ENCODE measurements around the gene STEAP2. TPM values are rescaled to one million over a fixed set of nuclear protein-coding genes. Genes with fewer than 3 reads are reported as not detected.

STEAP2 gene
- total RNA-seq, 1 experiment from 2014 or later = 0.68 TPM

DNA sequence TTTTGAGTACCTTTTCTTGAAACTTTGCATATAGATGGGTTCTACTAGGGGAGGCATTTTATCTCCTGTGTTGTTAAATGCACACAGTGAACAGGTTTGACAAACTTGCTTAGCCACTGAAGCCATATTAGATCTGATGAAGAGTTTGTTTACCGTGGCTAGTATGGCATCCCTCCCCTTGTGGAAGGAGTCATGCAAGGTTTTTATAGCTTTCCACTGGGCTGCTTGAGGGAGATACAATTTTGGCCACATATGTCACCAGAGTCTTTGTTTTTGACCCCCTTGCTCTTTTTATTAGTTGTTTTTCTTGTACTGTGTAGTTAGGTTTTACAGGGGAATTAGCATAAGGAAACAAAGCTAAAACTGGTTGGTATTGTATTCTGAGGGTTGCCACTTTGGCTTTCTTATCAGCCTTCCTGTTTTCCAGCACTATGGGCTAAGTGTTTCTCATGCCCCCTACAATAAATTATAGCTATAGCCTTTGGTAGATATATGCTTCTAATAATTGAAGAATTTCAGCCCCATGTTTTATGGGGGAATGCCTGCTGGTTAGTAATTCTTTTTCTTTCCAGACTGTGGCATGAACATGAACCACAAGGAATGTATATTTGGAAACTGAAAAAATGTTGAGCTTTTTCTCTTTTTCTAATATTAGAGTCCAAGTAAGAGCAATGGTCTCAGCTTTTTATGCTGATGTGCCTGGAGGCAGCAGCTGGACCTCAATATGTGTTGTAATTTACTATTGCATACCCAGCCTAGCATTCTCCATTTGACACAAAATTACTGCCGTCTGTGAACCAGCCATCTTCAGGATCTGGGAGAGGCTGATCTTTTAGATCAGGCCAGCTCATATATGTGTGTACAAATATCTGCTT, 18.4 kb upstream of the STEAP2 start:
- Mint-ChIP-seq H3K9me3 (ENCODE audit: unreplicated experiment) (no peaks in the 10 kb centered on the region), H3K27ac (ENCODE audit: low read depth, unreplicated experiment) (no peak overlapping the region), H3K27me3 (ENCODE audit: insufficient read depth, unreplicated experiment) (no peaks in the 10 kb centered on the region), H3K4me3 (ENCODE audit: unreplicated experiment) (no peak overlapping the region), H3K36me3 (ENCODE audit: insufficient read depth, unreplicated experiment) (no peaks in the 10 kb centered on the region), H3K4me1 (ENCODE audit: insufficient read depth, unreplicated experiment) (no peaks in the 10 kb centered on the region)
- intact Hi-C loops (cut with micrococcal nuclease) = no loop called here
- no peak for DNase-seq (ENCODE audit: unreplicated experiment)
- ChIA-PET CTCF (interaction anchor here (0.5 to 2.1 kb wide), 7 partner anchors 10 to 235 kb away, joined by 3 to 10 read pairs (median 4); partner anchors contain the start of gene STEAP2), POLR2A (interaction anchor here (0.6 to 0.7 kb wide), 2 partner anchors 15 to 247 kb away, joined by 3 read pairs; no protein-coding TSS in a partner anchor)
- BruUV-seq (replicated peaks) = no TSS peak
- TF ChIP-seq, protein P1, sequence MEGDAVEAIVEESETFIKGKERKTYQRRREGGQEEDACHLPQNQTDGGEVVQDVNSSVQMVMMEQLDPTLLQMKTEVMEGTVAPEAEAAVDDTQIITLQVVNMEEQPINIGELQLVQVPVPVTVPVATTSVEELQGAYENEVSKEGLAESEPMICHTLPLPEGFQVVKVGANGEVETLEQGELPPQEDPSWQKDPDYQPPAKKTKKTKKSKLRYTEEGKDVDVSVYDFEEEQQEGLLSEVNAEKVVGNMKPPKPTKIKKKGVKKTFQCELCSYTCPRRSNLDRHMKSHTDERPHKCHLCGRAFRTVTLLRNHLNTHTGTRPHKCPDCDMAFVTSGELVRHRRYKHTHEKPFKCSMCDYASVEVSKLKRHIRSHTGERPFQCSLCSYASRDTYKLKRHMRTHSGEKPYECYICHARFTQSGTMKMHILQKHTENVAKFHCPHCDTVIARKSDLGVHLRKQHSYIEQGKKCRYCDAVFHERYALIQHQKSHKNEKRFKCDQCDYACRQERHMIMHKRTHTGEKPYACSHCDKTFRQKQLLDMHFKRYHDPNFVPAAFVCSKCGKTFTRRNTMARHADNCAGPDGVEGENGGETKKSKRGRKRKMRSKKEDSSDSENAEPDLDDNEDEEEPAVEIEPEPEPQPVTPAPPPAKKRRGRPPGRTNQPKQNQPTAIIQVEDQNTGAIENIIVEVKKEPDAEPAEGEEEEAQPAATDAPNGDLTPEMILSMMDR (IDR thresholded peaks at IDR 0.05; ENCODE audit: unreplicated experiment) = no peak

DNA sequence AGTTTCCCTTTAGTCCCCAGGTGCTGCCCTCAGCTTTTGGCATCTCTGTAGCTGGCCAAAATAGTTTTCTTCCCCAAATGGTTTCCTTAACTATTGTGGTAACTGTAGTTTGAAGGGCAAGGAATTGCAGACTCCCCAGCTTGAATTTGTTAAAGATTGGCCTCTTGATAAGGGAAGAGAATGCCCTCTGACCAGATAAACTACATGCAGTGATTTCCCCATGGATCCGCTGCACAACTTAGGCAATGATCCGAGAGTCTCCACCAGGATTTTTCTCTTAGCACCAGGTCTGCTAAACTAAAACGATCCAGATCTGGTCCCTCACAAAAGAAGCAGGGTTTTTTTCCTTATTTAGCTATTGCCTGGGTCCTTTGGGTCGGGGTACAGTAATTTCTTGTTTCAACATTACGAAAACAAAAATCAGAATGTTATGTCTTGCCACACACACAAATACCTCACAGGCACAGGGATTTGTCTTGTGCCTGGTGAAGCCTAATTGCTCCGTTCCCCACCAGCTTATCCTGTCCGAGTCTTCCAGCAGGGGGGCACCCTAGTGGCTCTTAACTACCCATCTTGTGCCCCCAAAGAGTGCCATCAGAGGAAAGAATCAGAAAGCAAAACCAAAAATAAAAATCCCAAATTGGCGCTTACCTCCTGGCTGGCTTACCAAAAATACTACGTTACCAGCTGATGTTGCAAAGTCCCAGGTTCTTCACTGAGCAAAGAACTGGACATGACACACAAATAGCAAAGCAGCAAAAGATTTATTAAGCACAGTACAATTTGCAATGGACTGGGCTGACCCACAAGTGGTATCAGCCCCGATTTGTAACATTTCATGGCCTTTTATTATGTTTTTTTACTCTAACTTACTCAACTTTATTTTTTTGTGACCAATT, 16.4 kb upstream of the STEAP2 start:
- intact Hi-C loops (cut with micrococcal nuclease) = no loop called here
- Mint-ChIP-seq H3K4me1 (ENCODE audit: insufficient read depth, unreplicated experiment) (no peaks in the 10 kb centered on the region), H3K9me3 (ENCODE audit: unreplicated experiment) (no peaks in the 10 kb centered on the region), H3K27me3 (ENCODE audit: insufficient read depth, unreplicated experiment) (no peaks in the 10 kb centered on the region), H3K36me3 (ENCODE audit: insufficient read depth, unreplicated experiment) (no peaks in the 10 kb centered on the region), H3K4me3 (ENCODE audit: unreplicated experiment) (no peak overlapping the region), H3K27ac (ENCODE audit: low read depth, unreplicated experiment) (no peak overlapping the region)
- ChIA-PET POLR2A (no interaction called here), CTCF (interaction anchor here (0.7 to 1.2 kb wide), 6 partner anchors 9 to 208 kb away, joined by 3 to 6 read pairs (median 3); partner anchors contain the start of genes CLDN12 and STEAP2)
- TF ChIP-seq, protein P1 (IDR thresholded peaks at IDR 0.05; ENCODE audit: unreplicated experiment) = no peak
- BruUV-seq (replicated peaks) = no TSS peak
- DNase-seq (ENCODE audit: unreplicated experiment) = no peak

DNA sequence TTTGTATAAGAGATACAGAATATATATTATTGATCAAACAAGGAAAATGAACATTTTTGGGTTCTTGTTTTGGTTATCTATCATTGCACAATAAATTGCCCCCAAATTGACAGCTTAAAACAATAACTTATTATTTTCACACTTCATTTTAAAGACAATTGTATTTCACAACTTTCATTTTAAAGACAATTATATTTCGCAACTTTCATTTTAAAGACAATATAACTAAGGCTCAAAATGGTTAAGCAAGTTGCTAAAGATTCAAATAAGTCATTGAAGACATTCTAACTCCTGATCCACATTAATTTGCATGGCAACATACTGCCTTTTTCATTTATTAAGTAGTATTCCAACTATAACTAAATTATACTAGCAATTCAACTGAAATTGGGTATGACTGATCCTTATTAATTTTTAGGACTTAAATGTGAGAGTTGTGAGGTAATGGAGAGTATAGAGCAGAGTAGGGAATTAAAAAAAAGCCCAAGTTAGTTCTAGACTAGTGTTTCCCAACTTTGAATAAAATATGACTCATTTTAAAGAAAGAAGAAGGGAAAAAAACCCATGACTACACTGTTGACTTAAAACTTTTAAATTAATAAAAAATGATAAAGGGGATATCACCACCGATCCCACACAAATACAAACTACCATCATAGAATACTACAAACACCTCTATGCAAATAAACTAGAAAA, 9.9 kb upstream of the STEAP2 start:
- Mint-ChIP-seq H3K36me3 (ENCODE audit: insufficient read depth, unreplicated experiment) (no peaks in the 10 kb centered on the region), H3K27me3 (ENCODE audit: insufficient read depth, unreplicated experiment) (no peaks in the 10 kb centered on the region), H3K4me3 (ENCODE audit: unreplicated experiment) (no peak overlapping the region), H3K27ac (ENCODE audit: low read depth, unreplicated experiment) (no peak overlapping the region), H3K4me1 (ENCODE audit: insufficient read depth, unreplicated experiment) (no peaks in the 10 kb centered on the region), H3K9me3 (ENCODE audit: unreplicated experiment) (no peaks in the 10 kb centered on the region)
- DNase-seq (ENCODE audit: unreplicated experiment) = no peak
- TF ChIP-seq, protein P1 (IDR thresholded peaks at IDR 0.05; ENCODE audit: unreplicated experiment) = no peak
- no TSS peak for BruUV-seq (replicated peaks)
- ChIA-PET POLR2A (no interaction called here), CTCF (no interaction called here)
- intact Hi-C loops (cut with micrococcal nuclease) = no loop called here

All from MCF 10A (cell line).